Measurements from ENCODE around the gene CARD10. TPM values are rescaled to one million over a fixed set of nuclear protein-coding genes. Genes with fewer than 3 reads are reported as not detected.

CARD10 gene
- polyA plus RNA-seq, 1 of the 3 experiments (the other 2 are of a cell fraction): 14.5 TPM

- POLR2A ChIA-PET: no interaction called here
- H3K27me3 ChIP-seq (ENCODE audit: insufficient read depth): no peaks in the 10 kb centered on the region
- WGBS (ENCODE audit: low lambda C conversion rate): 74% methylated on average over 10 of the region's 11 CpGs
Measured at GRCh38 chr22:37474447-37475090, 44.6 kb downstream of the CARD10 start.

GRCh38 chr22:37473437-37473946 is 45.7 kb downstream of the CARD10 start:
- WGBS (ENCODE audit: low lambda C conversion rate): no CpG with 5 or more reads among the region's 8 CpGs
- H3K27me3 ChIP-seq (ENCODE audit: insufficient read depth): no peaks in the 10 kb centered on the region
- ChIA-PET POLR2A (no interaction called here), CTCF (interaction anchor here (1.0 to 3.6 kb wide), 9 partner anchors 8 to 212 kb away, joined by 3 to 46 read pairs (median 14); partner anchors contain the start of gene MFNG)
- H3F3A ChIP-seq (replicated peaks; ENCODE audit: insufficient read depth): no peaks in the 10 kb centered on the region
- H3K36me3 ChIP-seq (replicated peaks in 1 of 2; ENCODE audit: control insufficient read depth in 1 of 2, insufficient read depth in 2 of 2, low read length in 1 of 2): no peaks in the 10 kb centered on the region
- H3K79me2 ChIP-seq (ENCODE audit: insufficient read depth): no peaks in the 10 kb centered on the region
- no peaks in the 10 kb centered on the region; a peak in 1 of 4 replicates for H3K4me1 ChIP-seq (ENCODE audit: control insufficient read depth in 1 of 2, insufficient read depth in 2 of 2, low read depth in 1 of 2, low read length in 1 of 2)
- no peak overlapping the region for H3K4me2 ChIP-seq
- H3K9ac ChIP-seq: no peak overlapping the region
- no peak for DNase-seq
- no peaks in the 10 kb centered on the region for H3K9me2 ChIP-seq
- H3K9me3 ChIP-seq: no peaks in the 10 kb centered on the region
- H3K27ac ChIP-seq (ENCODE audit: low read depth in 2 of 2, low read length in 1 of 2): no peak overlapping the region
- no peak overlapping the region for H3K4me3 ChIP-seq (ENCODE audit: low read depth in 2 of 2, low read length in 1 of 2)
- no peaks in the 10 kb centered on the region for H4K20me1 ChIP-seq (ENCODE audit: insufficient read depth)
- H2AFZ ChIP-seq (ENCODE audit: low read depth): no peak overlapping the region
- no peak for TF ChIP-seq TEAD4 (IDR thresholded peaks at IDR 0.05; ENCODE audit: borderline replicate concordance, insufficient read depth)
- no peak for TF ChIP-seq SIN3A (IDR thresholded peaks at IDR 0.05; ENCODE audit: borderline replicate concordance, low read depth, low read length)
- no peak for TF ChIP-seq RFX5 (IDR thresholded peaks at IDR 0.05; ENCODE audit: low read length)
- TF ChIP-seq GABPA (IDR thresholded peaks at IDR 0.05; ENCODE audit: low read depth): no peak
- no peak for TF ChIP-seq CHD2 (IDR thresholded peaks at IDR 0.05; ENCODE audit: low read length, partially characterized antibody)
- no peak for TF ChIP-seq ELF1 (IDR thresholded peaks at IDR 0.05)
- TF ChIP-seq ZBTB33 (IDR thresholded peaks at IDR 0.05; ENCODE audit: borderline replicate concordance, low read depth): no peak
- no peak for TF ChIP-seq CTCF (IDR thresholded peaks at IDR 0.05)

More at GRCh38 chr22:37474447-37475090, 44.6 kb downstream of the CARD10 start:
- CTCF ChIA-PET: interaction anchor here (1.0 to 3.6 kb wide), 4 partner anchors 18 to 213 kb away, joined by 3 to 46 read pairs (median 24); no protein-coding TSS in a partner anchor
- Histone ChIP-seq H2AFZ (ENCODE audit: low read depth) (no peak overlapping the region), H3K9ac (no peak overlapping the region), H3K4me2 (no peak overlapping the region), H4K20me1 (ENCODE audit: insufficient read depth) (no peaks in the 10 kb centered on the region), H3K79me2 (ENCODE audit: insufficient read depth) (no peaks in the 10 kb centered on the region), H3K9me2 (no peaks in the 10 kb centered on the region), H3K36me3 (replicated peaks in 1 of 2; ENCODE audit: control insufficient read depth in 1 of 2, insufficient read depth in 2 of 2, low read length in 1 of 2) (no peaks in the 10 kb centered on the region), H3K9me3 (no peaks in the 10 kb centered on the region), H3K4me1 (ENCODE audit: control insufficient read depth in 1 of 2, insufficient read depth in 2 of 2, low read depth in 1 of 2, low read length in 1 of 2) (no peaks in the 10 kb centered on the region; a peak in 1 of 4 replicates), H3K4me3 (ENCODE audit: low read depth in 2 of 2, low read length in 1 of 2) (no peak overlapping the region), H3F3A (replicated peaks; ENCODE audit: insufficient read depth) (no peaks in the 10 kb centered on the region), H3K27ac (ENCODE audit: low read depth in 2 of 2, low read length in 1 of 2) (no peak overlapping the region)
- no peak for TF ChIP-seq FOXJ3 (CRISPR knock-in tag; IDR thresholded peaks at IDR 0.05)
- no peak for TF ChIP-seq MAX (IDR thresholded peaks at IDR 0.05; ENCODE audit: low read depth)
- TF ChIP-seq ELF1 (IDR thresholded peaks at IDR 0.05): no peak
- no peak for TF ChIP-seq FOSL2 (IDR thresholded peaks at IDR 0.05; ENCODE audit: borderline replicate concordance, low read depth)
- TF ChIP-seq SMC3 (IDR thresholded peaks at IDR 0.05; ENCODE audit: low read depth, low read length): no peak
- TF ChIP-seq CTCF (IDR thresholded peaks at IDR 0.05): no peak
- TF ChIP-seq JUND (IDR thresholded peaks at IDR 0.05): no peak
- TF ChIP-seq POLR2AphosphoS5 (IDR thresholded peaks at IDR 0.05; ENCODE audit: low read depth, low read length): no peak
- TF ChIP-seq RFX5 (IDR thresholded peaks at IDR 0.05; ENCODE audit: low read length): no peak
- TF ChIP-seq RCOR1 (IDR thresholded peaks at IDR 0.05; ENCODE audit: low read length): no peak
- TF ChIP-seq NFIC (IDR thresholded peaks at IDR 0.05; ENCODE audit: borderline replicate concordance): no peak
- TF ChIP-seq YY1 (IDR thresholded peaks at IDR 0.05; ENCODE audit: low read depth): no peak
- TF ChIP-seq EZH2phosphoT487 (IDR thresholded peaks at IDR 0.05; ENCODE audit: borderline replicate concordance, low read depth): no peak
- TF ChIP-seq FOXM1 (IDR thresholded peaks at IDR 0.05; ENCODE audit: low read depth): no peak
- no peak for TF ChIP-seq TEAD4 (IDR thresholded peaks at IDR 0.05; ENCODE audit: borderline replicate concordance, insufficient read depth)
- no peak for TF ChIP-seq NRF1 (IDR thresholded peaks at IDR 0.05; ENCODE audit: low read depth, low read length)
- TF ChIP-seq RAD21 (IDR thresholded peaks at IDR 0.05; ENCODE audit: low read length): no peak
- TF ChIP-seq CHD2 (IDR thresholded peaks at IDR 0.05; ENCODE audit: low read length, partially characterized antibody): no peak
- no peak for DNase-seq

Measured in SK-N-SH (cell line).